Left lung (tissue), 10 donors: ENCODE results near the gene CDC45. TPM values are rescaled to one million over a fixed set of nuclear protein-coding genes. Genes with fewer than 3 reads are reported as not detected.

Experiments
- ATAC-seq: fragments of 200-7000 bp; cut with Tn5 transposase; one replicate; pipeline ENCODE4 v1.9.1; 2020; ENCODE audit warnings: moderate library complexity
- DNase-seq, 4 donors: peaks; one replicate each; pipeline ENCODE4 v3.0.0-alpha.2; 2013 to 2020
- H3K27ac ChIP-seq, 2 donors: fragments of 200-600 bp; sonication (generic) in 1 of 2; one replicate each; pipeline versions ENCODE4 v1.5.0 to v1.8.0; 2020 to 2021
- H3K27me3 ChIP-seq, 2 donors: fragments of 200-600 bp; sonication (generic) in 1 of 2; one replicate each; pipeline versions ENCODE4 v1.5.0 to v1.8.0; 2020 to 2021
- H3K36me3 ChIP-seq, 2 donors: fragments of 200-600 bp; sonication (generic) in 1 of 2; one replicate each; pipeline versions ENCODE4 v1.5.0 to v1.8.0; 2020 to 2021
- H3K4me1 ChIP-seq, 2 donors: fragments of 200-600 bp; one replicate each; pipeline ENCODE4 v1.8.0; 2021
- H3K4me3 ChIP-seq, 2 donors: fragments of 200-600 bp; sonication (generic) in 1 of 2; one replicate each; pipeline versions ENCODE4 v1.5.0 to v1.8.0; 2020 to 2021; ENCODE audit warnings: mild to moderate bottlenecking in 1 of 2
- H3K9me3 ChIP-seq, 2 donors: fragments of 200-600 bp; sonication (generic) in 1 of 2; one replicate each; pipeline versions ENCODE4 v1.5.0 to v1.8.0; 2020 to 2021
- intact Hi-C, 2 donors: fragments of 100-400 bp; cut with DNase I; formaldehyde crosslinking; loops; one replicate each; pipeline versions ENCODE4 v1.11.2 to v1.14.2; 2022
- polyA plus RNA-seq, 6 donors: library from polyadenylated mRNA; unstranded; fragments of 120-200 nt; gene quantifications; one replicate each; pipeline ENCODE4 v1.2.1, GENCODE V29; 2013; ENCODE audit not compliant: insufficient read length in 6 of 6
- total RNA-seq, 2 donors: library from RNA; stranded (reverse); fragmentation: NEBNext Ultra II Directional; extraction: Animal tissue kit (Norgen Biotek cat#: 25700); gene quantifications; one replicate each; pipeline ENCODE4 v1.2.1, GENCODE V29; 2021
- TF ChIP-seq, protein P1 (sequence below), 2 donors: fragments of 200-600 bp; sonication (generic) in 1 of 2; IDR thresholded peaks; one replicate each; pipeline versions ENCODE4 v1.5.0 to v1.8.0; 2021; ENCODE audit warnings: antibody characterized with exemption in 2 of 2
- donor health status: DM: no; HTN: yes; CAD: no.
- donor health status: DM: no; HTN: no; CAD: no.

CDC45 gene
- total and polyA plus RNA-seq, 8 donors = 6.5 to 23.2 (median 16.2) TPM

DNA sequence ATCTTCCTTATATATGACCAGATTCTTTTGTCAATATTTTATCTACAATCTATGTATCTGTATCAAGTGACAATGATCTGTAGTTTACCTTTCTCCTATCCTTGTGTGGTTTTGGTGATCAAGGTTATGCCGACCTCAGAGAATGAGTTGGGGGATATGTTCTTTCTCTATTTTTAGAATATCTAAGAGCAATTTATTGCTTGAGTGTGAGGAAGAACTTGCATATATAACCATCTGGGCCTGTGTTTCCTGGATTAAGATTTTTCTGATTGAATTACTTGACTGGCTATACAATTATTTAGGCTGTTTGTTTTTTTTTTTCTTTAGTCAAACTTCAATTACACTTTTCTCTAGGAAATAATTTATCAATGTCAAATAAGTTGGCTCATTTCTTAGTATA lies 18.2 kb upstream of the CDC45 start:
- DNase-seq (no peak), ATAC-seq (no peak)
- no peaks in the 10 kb centered on the region for H3K27me3 ChIP-seq
- TF ChIP-seq, protein P1, sequence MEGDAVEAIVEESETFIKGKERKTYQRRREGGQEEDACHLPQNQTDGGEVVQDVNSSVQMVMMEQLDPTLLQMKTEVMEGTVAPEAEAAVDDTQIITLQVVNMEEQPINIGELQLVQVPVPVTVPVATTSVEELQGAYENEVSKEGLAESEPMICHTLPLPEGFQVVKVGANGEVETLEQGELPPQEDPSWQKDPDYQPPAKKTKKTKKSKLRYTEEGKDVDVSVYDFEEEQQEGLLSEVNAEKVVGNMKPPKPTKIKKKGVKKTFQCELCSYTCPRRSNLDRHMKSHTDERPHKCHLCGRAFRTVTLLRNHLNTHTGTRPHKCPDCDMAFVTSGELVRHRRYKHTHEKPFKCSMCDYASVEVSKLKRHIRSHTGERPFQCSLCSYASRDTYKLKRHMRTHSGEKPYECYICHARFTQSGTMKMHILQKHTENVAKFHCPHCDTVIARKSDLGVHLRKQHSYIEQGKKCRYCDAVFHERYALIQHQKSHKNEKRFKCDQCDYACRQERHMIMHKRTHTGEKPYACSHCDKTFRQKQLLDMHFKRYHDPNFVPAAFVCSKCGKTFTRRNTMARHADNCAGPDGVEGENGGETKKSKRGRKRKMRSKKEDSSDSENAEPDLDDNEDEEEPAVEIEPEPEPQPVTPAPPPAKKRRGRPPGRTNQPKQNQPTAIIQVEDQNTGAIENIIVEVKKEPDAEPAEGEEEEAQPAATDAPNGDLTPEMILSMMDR (IDR thresholded peaks at IDR 0.05) = no peak
- intact Hi-C loops = no loop called here
- H3K4me3 ChIP-seq = no peak overlapping the region
- H3K27ac ChIP-seq = no peak overlapping the region
- no peaks in the 10 kb centered on the region for H3K9me3 ChIP-seq
- H3K4me1 ChIP-seq = no peaks in the 10 kb centered on the region
- peaks cover 0 to 98% of the 10 kb centered on the region in 2 donors for H3K36me3 ChIP-seq

DNA sequence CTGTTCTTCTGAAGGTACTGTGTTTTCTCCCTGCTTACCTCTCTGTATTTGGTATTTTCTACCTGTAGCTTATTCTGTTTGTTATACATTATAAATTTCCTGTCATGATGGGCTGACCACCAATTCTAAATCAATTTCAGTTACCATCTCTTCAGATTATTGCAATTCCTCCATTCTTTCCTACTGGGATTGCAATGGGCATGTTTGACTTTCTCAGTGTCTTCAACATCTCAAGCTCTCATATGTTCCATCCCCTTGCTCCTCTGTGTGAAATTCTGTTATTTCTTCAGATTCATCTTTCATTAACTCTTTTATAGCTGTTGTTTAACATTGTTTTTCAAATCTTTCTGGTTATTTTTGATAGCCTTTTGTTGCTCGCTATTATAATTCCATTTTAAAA lies 16.7 kb upstream of the CDC45 start:
- peaks cover 0 to 98% of the 10 kb centered on the region in 2 donors for H3K36me3 ChIP-seq
- no peaks in the 10 kb centered on the region for H3K27me3 ChIP-seq

DNA sequence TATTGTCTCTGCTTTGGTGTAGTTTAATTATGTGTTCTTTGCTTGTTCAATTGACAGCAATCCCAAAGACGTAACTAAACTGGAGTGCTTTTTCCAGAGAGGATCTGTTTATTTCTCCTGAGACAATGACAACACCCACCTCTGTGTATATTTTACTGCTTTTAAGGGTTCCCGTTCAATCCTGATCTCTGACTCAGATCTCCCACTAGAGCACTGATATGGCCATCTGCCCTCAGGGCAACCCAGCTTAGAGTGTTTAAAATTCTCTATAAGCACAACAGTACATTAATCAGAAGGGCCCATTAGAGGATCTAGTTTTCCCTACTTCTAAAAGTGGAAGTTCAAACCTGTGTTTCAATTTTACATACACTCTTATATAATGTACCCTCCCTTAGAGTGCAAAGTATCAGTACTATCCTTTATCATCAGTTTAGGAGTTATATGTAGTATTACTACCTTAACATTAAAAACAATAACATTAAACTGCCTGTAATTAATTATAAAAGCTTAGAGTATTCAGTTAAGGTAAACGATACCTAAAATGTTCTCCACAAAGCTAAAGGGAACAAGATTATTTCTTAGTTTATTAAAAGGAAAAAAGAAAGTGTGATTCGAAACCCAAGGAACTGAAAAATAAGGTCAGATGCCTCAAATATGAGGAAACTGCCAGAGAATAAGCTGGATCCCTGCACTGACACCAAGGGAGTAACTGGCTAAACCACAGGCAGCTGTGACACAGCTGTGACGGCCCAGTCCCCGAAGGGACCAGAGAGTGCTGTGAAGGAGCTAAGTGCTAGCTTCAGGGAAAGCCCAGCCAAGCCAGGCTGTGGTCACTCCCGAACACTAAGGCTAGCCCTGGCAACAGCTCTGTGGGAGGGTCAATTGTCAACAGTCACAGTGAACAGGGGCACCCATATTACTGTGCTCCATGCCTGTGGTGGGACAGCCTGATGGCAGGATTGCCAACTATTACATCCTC lies 15.9 kb upstream of the CDC45 start:
- ATAC-seq (no peak), DNase-seq (no peak)
- Histone ChIP-seq H3K27me3 (no peaks in the 10 kb centered on the region), H3K4me3 (no peak overlapping the region), H3K36me3 (peaks cover 0 to 98% of the 10 kb centered on the region in 2 donors), H3K27ac (no peak overlapping the region), H3K4me1 (no peaks in the 10 kb centered on the region), H3K9me3 (no peaks in the 10 kb centered on the region)
- intact Hi-C loops = no loop called here
- TF ChIP-seq, protein P1 (IDR thresholded peaks at IDR 0.05) = no peak

More for the DNA sequence above, 16.7 kb upstream of the CDC45 start:
- ATAC-seq (no peak), DNase-seq (no peak)
- Histone ChIP-seq H3K9me3 (no peaks in the 10 kb centered on the region), H3K4me1 (no peaks in the 10 kb centered on the region), H3K27ac (no peak overlapping the region), H3K4me3 (no peak overlapping the region)
- TF ChIP-seq, protein P1 (IDR thresholded peaks at IDR 0.05) = no peak
- intact Hi-C loops = no loop called here

DNA sequence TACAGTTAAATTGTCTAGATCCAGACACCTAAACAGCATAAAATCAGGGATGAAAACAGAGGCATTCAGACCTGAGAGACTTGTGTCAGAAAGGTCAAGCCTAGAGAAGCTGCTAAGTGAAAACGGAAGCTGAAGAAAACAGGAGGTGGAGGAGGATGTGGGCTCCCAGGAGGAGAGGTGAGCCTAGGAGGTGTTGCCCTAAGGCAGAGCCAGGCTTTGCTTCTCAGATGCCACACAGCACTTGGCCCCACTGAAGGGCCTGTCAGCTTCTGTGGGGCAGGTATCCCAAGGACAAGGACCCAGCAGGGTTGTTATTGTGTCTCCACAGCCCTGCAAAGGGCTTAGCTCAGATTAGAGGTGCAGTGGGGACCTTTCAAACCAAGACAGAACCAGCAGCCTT lies 15.2 kb upstream of the CDC45 start:
- Histone ChIP-seq H3K36me3 (peaks cover 0 to 99% of the 10 kb centered on the region in 2 donors), H3K4me1 (no peaks in the 10 kb centered on the region)
- intact Hi-C loops = no loop called here

DNA sequence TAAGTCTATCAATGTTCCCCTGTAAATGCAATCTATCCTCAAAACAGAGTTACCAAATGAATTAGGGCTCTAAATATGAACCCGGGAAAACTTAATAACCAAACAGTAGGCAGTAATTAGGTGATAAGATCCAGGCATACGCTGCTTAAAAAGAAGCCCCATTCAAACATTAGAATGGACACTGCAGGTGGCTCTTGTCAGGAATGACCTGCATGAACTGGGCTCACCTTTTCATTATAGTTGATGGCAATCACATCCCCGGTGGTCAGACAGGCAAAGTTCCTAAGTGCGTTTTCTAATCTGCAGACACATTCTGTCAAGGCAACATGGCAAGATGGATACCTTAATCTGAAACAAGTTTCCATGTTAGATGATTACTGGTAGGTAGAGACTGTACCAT lies 14.7 kb upstream of the CDC45 start:
- no peak for DNase-seq
- H3K4me1 ChIP-seq = no peaks in the 10 kb centered on the region
- no peak overlapping the region for H3K4me3 ChIP-seq
- TF ChIP-seq, protein P1 (IDR thresholded peaks at IDR 0.05) = no peak
- H3K27ac ChIP-seq = no peak overlapping the region
- no peaks in the 10 kb centered on the region for H3K9me3 ChIP-seq
- peaks cover 0 to 99% of the 10 kb centered on the region in 2 donors for H3K36me3 ChIP-seq
- intact Hi-C loops = no loop called here
- no peak for ATAC-seq
- no peaks in the 10 kb centered on the region for H3K27me3 ChIP-seq

More for the DNA sequence above, 15.2 kb upstream of the CDC45 start:
- Histone ChIP-seq H3K27ac (no peak overlapping the region), H3K4me3 (no peak overlapping the region), H3K9me3 (no peaks in the 10 kb centered on the region), H3K27me3 (no peaks in the 10 kb centered on the region)
- ATAC-seq (no peak), DNase-seq (no peak)
- TF ChIP-seq, protein P1 (IDR thresholded peaks at IDR 0.05) = no peak
